Stomach smooth muscle (tissue), 2 donors: ENCODE data around the gene CUBN.

Experiments used
- H3K27ac ChIP-seq: one replicate; pipeline ENCODE4 v1.7.0; 2013; ENCODE audit warnings: mild to moderate bottlenecking, low read length, inconsistent platforms
- H3K27me3 ChIP-seq, 2 donors: one replicate each; pipeline ENCODE4 v1.7.0; 2013; ENCODE audit warnings: low read length in 2 of 2; ENCODE audit not compliant: insufficient read depth in 2 of 2, control insufficient read depth in 1 of 2
- H3K36me3 ChIP-seq, 2 donors: one replicate each; pipeline ENCODE4 v1.7.0; 2013; ENCODE audit warnings: low read length in 2 of 2; ENCODE audit not compliant: control insufficient read depth in 2 of 2, insufficient read depth in 2 of 2
- H3K4me1 ChIP-seq: one replicate; pipeline ENCODE4 v1.7.0; 2013; ENCODE audit warnings: low read length; ENCODE audit not compliant: control insufficient read depth, insufficient read depth
- H3K4me3 ChIP-seq, 2 donors: one replicate each; pipeline ENCODE4 v1.7.0; 2013; ENCODE audit warnings: low read length in 2 of 2
- H3K9ac ChIP-seq, 2 donors: one replicate each; pipeline ENCODE4 v1.7.0; 2013; ENCODE audit warnings: low read length in 2 of 2, mild to moderate bottlenecking in 1 of 2
- H3K9me3 ChIP-seq, 2 donors: one replicate each; pipeline ENCODE4 v1.7.0; 2013; ENCODE audit warnings: low read length in 2 of 2; ENCODE audit not compliant: control insufficient read depth in 2 of 2
- donor health status: healthy.
- donor health status: Pancreatic carcinoma.

The CUBN gene

DNA sequence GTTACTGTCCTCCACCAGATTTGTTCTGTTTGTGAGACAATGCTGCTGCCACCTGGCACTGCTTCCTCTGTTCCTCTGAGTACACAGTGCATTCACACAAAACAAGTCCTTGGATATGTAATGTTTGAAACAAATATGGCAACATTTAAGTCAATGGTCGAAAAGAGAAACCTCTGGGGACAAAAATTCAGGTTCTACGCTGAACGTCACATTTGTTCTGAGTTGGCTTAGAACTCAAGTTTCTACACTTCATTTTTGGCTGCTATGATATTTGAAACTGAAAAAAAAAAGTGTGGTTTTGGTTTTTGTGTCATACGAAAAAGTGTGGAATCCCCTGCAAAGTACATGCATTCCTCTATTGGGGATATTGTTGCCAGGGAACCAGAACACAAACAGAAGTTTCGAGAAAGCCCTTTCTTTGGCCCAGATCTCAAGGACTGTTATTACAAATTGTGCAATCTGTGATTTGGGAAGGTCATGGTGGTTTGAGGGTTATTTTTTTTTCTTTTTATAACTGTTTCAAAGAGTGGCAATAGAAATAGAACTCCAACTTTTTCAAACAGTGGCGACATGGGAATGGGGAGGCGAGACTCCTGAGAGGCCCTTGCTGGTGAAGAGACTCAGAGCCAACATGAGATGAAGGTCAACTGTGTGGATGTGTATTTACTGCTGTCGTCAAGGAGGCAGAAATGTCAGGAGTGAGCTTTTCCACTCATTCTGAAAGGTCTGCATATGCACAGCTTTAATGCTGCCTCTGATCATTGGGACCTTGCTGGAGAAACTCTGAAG, 127.5 kb downstream of the CUBN start:
- H3K9ac ChIP-seq = no peak overlapping the region
- H3K9me3 ChIP-seq = no peaks in the 10 kb centered on the region
- no peaks in the 10 kb centered on the region for H3K36me3 ChIP-seq
- H3K4me3 ChIP-seq = no peak overlapping the region
- H3K4me1 ChIP-seq = peaks cover 23% of the 10 kb centered on the region
- H3K27me3 ChIP-seq = no peaks in the 10 kb centered on the region
- H3K27ac ChIP-seq = peak overlapping the region; percentile 80

DNA sequence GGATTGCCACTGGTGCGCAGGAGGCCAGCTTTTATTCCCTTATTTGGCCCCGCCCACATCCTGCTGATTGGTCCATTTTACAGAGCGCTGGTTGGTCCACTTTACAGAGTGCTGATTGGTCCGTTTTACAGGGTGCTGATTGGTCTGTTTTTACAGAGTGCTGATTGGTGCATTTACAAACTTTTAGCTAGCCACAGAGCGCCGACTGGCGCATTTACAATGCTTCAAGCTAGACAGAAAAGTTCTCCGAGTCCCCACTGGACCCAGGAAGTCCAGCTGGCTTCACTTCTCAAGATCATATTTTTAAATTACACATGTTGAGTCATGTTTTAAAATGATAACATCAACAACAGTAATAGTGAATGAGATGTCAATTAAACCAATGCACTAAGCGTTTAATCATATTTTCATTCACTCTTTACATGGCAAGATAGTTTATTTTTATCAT, 128.3 kb downstream of the CUBN start:
- no peaks in the 10 kb centered on the region for H3K9me3 ChIP-seq
- H3K27me3 ChIP-seq = no peaks in the 10 kb centered on the region
- H3K9ac ChIP-seq = no peak overlapping the region
- no peak overlapping the region for H3K4me3 ChIP-seq
- peaks cover 23% of the 10 kb centered on the region for H3K4me1 ChIP-seq
- H3K27ac ChIP-seq = peak overlapping the region; percentile 80
- no peaks in the 10 kb centered on the region for H3K36me3 ChIP-seq

DNA sequence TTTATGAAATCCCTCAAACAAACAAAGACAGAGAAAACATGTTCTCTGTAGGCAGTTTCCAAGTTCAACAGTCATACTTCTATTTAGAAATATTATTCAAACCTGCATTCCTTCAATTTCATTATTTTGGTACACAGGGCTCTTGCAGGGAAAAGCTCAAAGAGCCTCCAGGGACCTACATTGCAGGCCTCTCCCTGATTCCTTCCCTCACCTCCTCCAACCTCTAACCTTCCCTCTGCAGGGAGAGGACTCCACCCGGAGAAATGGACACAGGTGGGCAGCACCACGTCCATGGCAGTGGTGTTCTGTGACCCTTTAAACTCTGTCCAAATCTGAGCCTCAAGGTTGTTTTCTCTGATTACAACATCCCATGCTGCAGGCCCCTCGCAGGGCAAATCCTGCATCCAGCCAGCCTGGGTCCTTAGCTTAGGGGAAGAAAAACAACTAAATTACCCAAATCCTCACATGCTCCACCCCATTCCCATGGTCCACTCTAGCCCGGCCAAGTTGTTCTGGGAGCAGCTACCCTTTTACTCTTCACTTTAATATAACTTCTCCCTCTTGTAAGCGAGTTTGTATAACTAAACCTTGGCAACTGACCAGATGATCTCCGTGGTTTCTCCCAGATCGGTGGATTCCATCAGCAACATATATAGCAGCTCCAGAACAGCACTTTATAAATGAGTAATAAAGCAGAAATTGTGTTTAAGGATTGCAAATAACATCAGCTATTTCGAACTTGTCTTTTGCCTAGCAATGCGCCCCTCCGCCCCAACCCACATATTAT, 129.8 kb downstream of the CUBN start:
- Histone ChIP-seq H3K9ac (no peak overlapping the region), H3K4me3 (no peak overlapping the region), H3K36me3 (no peaks in the 10 kb centered on the region), H3K27me3 (no peaks in the 10 kb centered on the region), H3K27ac (peak overlapping the region; percentile 41), H3K4me1 (peaks cover 23% of the 10 kb centered on the region), H3K9me3 (no peaks in the 10 kb centered on the region)

GRCh38 chr10:16996530-16996964, 133.1 kb downstream of the CUBN start:
- Histone ChIP-seq H3K9me3 (no peaks in the 10 kb centered on the region), H3K4me1 (peaks cover 10% of the 10 kb centered on the region), H3K4me3 (no peak overlapping the region), H3K9ac (peak overlapping the region in 1 of 2 donors; percentile 13), H3K27ac (peak overlapping the region; percentile 25), H3K36me3 (no peaks in the 10 kb centered on the region), H3K27me3 (no peaks in the 10 kb centered on the region)

- Histone ChIP-seq H3K36me3 (no peaks in the 10 kb centered on the region), H3K4me1 (peaks cover 8% of the 10 kb centered on the region), H3K27me3 (no peaks in the 10 kb centered on the region), H3K27ac (peak overlapping the region; percentile 25), H3K9me3 (no peaks in the 10 kb centered on the region), H3K4me3 (no peak overlapping the region), H3K9ac (no peak overlapping the region)
Observed at GRCh38 chr10:16995867-16996529, 133.6 kb downstream of the CUBN start.

DNA sequence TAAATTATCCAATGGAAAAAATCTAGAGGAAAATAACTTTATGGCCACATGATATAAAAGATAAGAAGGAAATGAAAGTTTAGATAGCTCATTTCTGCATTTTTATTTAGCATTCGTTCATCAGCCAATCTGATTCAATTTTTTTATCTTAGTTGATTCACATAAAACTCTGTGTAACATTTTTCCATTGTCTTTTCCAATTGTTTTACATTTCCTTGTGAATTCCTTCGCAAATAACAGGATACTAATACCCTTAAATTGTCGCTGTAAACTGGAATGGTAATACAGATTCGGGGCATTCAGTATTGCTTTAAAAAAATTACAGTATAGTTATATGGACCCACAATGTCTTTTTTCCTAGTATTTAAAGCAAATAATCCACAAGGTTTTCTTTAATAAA, 136.4 kb downstream of the CUBN start:
- no peak overlapping the region for H3K27ac ChIP-seq
- H3K4me1 ChIP-seq = no peaks in the 10 kb centered on the region
- no peak overlapping the region for H3K4me3 ChIP-seq
- no peaks in the 10 kb centered on the region for H3K36me3 ChIP-seq
- H3K9ac ChIP-seq = no peak overlapping the region
- H3K9me3 ChIP-seq = no peaks in the 10 kb centered on the region
- H3K27me3 ChIP-seq = no peaks in the 10 kb centered on the region

DNA sequence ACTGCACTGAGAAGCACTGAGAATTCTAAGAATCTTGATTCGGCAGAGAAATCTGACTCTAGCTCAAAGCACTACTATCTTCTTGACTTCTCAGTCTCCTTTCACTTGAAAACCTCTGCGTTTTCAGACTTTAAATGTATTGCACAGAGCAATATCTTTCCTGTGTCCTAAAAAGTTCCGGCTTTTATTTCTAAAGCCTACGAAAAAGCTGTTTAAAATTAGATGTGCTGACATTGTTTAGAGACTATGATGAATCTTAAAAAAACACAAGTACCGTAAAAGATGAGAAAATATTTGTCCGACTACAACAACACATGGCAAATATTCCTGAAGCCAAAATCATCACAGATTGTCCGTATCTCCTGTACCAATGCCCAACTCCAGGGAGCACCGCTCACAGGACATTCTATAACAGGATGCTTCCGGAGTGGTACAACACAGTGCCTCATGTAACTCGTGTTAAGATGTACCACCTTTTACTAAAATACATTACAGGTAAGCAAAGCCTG, 136.9 kb downstream of the CUBN start:
- Histone ChIP-seq H3K27ac (no peak overlapping the region), H3K9me3 (no peaks in the 10 kb centered on the region), H3K4me3 (peak overlapping the region; percentile 1 to 17), H3K9ac (no peak overlapping the region), H3K4me1 (no peaks in the 10 kb centered on the region), H3K27me3 (no peaks in the 10 kb centered on the region), H3K36me3 (no peaks in the 10 kb centered on the region)

DNA sequence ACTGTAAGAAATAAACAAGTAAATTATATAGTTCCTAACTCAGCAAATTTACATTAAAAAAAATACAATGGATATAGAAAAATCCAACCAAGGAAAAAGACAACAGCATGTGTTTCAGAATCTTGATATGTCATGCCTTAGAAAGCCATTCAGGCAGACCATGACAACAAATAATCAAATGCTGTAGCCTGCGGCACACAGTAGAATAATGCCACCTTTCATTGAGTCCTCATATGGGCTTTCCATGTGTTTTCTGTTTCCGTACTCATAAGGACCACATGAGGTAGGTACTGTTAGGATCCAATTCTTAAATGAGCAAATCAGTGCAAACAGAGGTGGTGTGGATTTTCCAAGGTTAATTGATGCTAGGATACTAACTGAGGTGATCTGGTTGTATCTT, 138.6 kb downstream of the CUBN start:
- H3K4me3 ChIP-seq = no peak overlapping the region
- H3K36me3 ChIP-seq = no peaks in the 10 kb centered on the region
- no peaks in the 10 kb centered on the region for H3K9me3 ChIP-seq
- no peak overlapping the region for H3K9ac ChIP-seq
- H3K27ac ChIP-seq = no peak overlapping the region
- H3K4me1 ChIP-seq = peaks cover 3% of the 10 kb centered on the region
- no peaks in the 10 kb centered on the region for H3K27me3 ChIP-seq

DNA sequence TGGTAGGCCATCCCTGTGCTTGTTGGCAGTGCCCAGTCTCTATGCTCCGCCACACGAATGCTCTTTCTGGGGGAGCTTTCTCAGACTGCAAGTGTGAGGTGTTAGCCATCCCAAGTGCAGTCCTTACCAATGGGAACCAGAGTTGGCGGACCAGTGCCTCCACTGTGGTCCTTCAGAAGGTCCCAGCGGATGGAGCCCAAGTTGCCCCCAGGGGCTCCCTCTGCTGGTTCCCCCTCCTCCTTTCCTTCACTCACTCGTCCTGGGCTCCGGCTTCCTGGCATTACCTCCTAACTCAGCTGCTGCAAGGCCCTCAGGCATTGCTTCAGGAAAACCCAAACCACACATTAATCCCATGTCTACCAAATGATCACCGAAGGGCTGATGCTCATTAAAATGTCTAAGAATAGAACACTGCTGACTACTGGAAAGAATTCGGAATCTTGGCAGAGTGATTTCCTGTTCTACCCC, 139.8 kb downstream of the CUBN start:
- no peak overlapping the region for H3K9ac ChIP-seq
- no peaks in the 10 kb centered on the region for H3K27me3 ChIP-seq
- no peaks in the 10 kb centered on the region for H3K9me3 ChIP-seq
- peaks cover 3% of the 10 kb centered on the region for H3K4me1 ChIP-seq
- no peak overlapping the region for H3K4me3 ChIP-seq
- H3K36me3 ChIP-seq = no peaks in the 10 kb centered on the region
- no peak overlapping the region for H3K27ac ChIP-seq

GRCh38 chr10:16988900-16989299, 140.7 kb downstream of the CUBN start:
- Histone ChIP-seq H3K4me1 (peaks cover 3% of the 10 kb centered on the region), H3K27me3 (no peaks in the 10 kb centered on the region), H3K9me3 (no peaks in the 10 kb centered on the region), H3K36me3 (no peaks in the 10 kb centered on the region), H3K9ac (no peak overlapping the region), H3K4me3 (no peak overlapping the region), H3K27ac (no peak overlapping the region)
